HL-60/S4 (cell line): ENCODE data around the gene ZNF664.

ENCODE experiments used
- in situ Hi-C: fragments of 300-500 bp; cut with MboI; formaldehyde crosslinking; loops from 2 replicates; pipeline ENCODE4 v1.14.3; 2022; ENCODE audit warnings: low sequenced_read_pairs

ZNF664 gene

DNA sequence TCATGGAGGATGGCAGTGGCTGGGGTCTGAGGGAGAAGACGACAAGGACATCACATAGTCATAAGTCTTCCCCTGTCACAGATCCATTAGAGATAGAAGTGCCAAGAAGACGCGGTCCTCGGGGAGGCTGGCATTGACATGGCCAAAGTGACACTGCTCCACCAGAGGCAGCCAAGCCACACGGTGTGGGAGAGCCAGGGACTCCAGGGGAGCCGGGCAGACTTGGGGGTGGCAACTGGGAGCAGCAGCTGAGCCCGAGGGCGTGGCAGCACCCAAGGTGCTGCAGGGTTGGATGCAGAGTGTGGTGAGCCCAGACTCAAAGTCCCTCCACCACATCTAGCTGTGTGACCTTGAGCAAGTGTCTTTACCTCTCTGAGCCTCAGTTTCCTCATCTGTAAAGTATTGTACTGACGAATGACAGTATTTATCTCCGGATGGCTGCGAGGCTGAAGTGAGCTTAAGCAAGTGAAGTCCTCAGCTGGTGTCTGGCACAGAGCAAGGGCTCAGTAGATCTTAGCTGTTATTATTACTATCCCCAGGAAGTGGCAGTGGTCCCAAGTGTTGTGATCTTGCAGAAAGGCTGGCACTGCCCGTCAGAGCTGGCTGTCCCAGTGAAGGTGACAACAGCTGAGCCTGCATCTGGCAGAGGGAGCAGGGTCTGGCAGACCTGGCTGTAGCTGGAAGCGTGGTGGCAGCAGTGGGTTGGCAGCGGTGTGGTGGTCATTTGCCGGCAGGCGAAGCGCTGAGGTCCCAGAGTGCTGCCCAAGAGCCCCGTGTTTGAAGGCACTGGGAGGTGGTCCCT, 54.9 kb downstream of the ZNF664 start:
- in situ Hi-C loops: loop anchor here (10.0 kb wide), 1 partner anchor 123 kb away; no protein-coding TSS in a partner anchor

DNA sequence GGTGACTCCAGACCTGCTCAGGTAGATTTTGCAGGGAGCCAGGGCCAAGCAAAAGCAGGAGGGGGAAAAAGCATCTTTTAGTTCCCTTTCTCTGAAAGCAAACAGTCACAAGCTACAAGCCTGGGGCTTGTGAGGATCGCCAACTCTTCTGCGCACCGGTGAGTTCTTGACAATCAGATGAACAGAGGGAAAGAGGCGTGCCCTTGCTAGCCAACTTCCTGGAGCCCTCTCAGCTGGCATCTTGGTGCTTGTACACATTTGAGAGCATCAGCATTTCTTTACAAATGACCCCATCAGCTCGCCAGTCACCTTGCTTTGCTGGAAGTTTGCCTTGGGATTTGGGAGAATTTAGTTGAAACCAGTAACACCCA, 55.5 kb downstream of the ZNF664 start:
- in situ Hi-C loops: loop anchor here (10.0 kb wide), 1 partner anchor 124 kb away; no protein-coding TSS in a partner anchor

DNA sequence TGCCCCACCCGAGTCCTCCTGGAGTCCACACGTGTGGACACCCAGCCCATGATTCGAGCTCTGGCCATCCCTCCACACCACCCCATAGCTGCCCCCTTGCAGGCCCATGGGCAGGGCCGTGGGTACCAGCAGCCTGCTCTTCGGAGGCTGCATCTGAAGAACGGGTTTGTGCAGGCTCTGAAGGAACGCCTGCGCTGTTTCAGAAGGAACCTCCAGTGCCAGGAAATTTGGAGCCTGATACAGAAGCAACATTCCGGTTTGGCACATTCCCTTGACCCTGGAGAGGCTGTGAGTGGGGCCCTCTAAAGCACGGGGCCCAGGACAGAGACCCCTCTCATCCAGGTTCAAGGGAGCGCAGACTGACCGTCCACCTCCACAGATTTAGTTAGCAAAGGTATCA, 57.0 kb downstream of the ZNF664 start:
- in situ Hi-C loops: loop anchor here (10.0 kb wide), 1 partner anchor 735 kb away; no protein-coding TSS in a partner anchor

DNA sequence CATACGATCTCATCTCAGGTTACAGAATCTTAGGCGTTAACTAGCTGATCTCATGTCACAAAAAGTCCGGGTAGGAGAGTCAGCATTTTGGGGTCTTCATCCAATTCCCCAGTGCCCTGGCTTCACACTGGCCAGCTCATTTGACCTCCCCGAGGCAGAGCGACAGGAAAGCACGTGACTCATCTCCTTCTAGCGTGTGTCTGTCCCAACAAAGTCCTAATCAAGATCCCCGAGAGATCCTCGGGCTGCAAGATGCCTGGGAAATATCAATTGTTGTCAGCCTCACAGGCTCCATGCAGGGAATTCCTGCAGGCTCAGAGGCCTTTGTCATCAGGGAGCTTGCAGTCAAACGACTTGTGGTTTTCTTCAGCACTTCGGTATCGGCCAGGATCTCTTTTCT, 57.5 kb downstream of the ZNF664 start:
- in situ Hi-C loops: loop anchor here (10.0 kb wide), 1 partner anchor 734 kb away; no protein-coding TSS in a partner anchor

DNA sequence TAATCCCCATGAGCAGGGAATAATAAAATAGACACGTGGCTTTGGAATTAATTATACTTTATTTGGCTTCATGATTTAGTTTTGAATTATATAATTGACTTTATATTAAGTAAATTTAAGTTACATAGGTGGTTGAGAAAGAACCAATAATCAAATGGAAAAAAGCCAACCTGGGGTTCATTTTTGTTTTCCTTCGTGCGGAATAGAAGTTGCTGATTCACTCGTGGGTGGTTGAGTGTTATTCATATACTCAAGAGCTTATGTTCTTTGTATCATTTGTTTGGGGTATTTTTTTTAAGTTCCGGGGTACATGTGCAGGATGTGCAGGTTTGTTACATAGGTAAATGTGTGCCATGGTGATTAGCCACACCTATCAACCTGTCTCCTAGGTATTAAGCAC, 58.0 kb downstream of the ZNF664 start:
- in situ Hi-C loops: loop anchor here (10.0 kb wide), 1 partner anchor 734 kb away; no protein-coding TSS in a partner anchor

- in situ Hi-C loops: loop anchor here (10.0 kb wide), 1 partner anchor 732 kb away; no protein-coding TSS in a partner anchor
These were observed 59.4 kb downstream of the ZNF664 start for GRCh38 chr12:124032265-124032886.

DNA sequence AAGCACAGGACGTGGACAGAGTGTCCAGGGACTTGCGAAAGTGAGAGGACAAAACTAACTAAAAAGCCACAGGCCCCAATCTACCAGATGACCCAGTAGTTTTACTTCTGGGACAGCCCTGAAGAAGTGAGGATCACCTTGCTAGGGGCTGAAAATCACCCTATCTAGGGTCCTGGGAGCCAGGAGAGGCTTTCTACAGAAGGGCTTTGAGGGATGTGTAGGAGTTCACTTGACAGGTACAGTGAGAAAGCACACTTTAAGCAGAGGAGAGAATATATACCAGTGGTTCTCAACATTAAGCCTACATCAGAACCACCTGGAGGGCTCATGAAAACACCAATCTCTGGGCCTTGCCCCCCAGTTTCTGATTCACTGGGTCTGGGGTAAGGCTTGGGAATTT, 60.8 kb downstream of the ZNF664 start:
- in situ Hi-C loops: loop anchor here (10.0 kb wide), 1 partner anchor 731 kb away; no protein-coding TSS in a partner anchor

DNA sequence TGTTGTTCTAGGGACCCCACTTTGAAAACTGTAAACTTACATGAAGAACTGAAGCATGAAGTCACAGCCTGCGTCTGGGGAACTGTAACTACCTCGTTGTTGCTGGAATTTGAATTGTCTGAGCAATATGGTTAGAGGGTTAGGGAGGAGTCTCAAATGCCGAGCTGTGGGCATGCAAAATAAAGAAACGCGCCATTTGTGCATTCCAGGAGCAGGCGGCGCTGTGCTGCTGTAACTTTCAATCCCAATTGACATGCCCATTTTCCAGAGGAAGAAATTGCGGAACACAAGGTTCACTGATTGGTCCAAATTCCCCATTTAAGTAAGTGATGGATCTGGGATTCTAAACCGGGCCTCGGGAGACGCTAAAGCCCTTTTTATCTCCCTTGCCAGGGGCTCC, 61.3 kb downstream of the ZNF664 start:
- in situ Hi-C loops: loop anchor here (10.0 kb wide), 1 partner anchor 731 kb away; no protein-coding TSS in a partner anchor

GRCh38 chr12:124035163-124035562, 62.1 kb downstream of the ZNF664 start:
- in situ Hi-C loops: loop anchor here (10.0 kb wide), 1 partner anchor 730 kb away; no protein-coding TSS in a partner anchor

DNA sequence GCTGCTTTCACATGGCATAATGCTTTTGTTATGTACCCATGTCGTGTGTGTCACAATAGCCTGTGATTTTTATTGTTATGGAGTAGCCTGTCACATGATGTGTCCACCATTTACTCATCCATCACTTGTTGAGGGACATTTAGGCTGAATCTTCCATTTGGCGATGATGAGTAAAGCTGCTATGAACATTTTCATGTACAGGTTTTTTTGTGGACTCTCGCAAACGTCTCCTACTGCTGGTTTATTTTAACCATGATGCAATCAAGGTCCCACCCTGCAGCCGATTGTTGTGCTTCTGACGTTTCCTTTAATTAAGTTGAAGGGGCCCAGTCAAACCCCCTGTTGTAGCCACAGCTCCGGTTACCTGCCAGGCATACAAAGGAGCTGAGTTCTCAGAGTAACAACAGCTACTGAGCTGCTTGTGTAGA, 63.2 kb downstream of the ZNF664 start:
- in situ Hi-C loops: loop anchor here (10.0 kb wide), 1 partner anchor 729 kb away; no protein-coding TSS in a partner anchor

DNA sequence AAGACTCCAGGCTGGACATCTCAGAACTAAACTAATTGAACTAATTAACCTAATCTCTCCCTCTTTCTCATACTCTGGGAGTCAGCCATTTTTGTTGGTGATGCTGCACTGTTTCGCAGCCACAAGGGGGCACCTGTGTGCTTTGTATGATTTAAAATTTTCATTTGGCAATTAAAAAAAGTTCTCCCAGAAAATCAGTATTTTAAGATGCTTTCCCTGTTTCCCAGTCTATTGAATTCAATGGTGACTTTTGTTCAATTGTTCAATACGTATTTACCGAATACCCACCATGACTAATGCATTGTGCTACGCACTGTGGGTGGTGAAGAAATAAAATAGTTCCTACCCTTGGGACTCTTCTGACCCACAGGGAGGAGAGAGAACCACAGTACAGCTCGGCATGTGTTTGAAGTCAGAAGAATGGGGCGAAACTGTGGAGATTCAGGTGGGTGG, 63.7 kb downstream of the ZNF664 start:
- in situ Hi-C loops: loop anchor here (10.0 kb wide), 1 partner anchor 728 kb away; no protein-coding TSS in a partner anchor

GRCh38 chr12:124037331-124037730, 64.3 kb downstream of the ZNF664 start:
- in situ Hi-C loops: loop anchor here (10.0 kb wide), 1 partner anchor 727 kb away; no protein-coding TSS in a partner anchor

DNA sequence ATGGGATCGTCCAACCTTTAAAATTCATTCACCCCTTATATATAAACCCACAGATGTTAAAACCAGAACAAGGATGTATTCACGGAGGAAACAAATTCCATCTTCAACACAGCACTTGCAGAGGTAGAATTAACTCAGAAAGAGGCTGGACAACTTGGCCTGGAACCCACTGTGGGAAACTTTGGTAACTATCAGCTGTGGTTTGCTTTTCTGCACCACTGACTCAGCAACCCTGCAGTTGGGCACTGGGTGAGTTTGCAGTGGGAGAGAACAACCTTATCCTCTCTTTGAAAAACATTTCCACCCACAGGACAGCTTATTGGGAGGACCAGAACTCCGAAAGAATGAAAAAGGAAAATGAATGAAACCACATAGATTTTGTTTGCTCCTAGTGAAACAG, 66.3 kb downstream of the ZNF664 start:
- in situ Hi-C loops: loop anchor here (10.0 kb wide), 1 partner anchor 726 kb away; no protein-coding TSS in a partner anchor

DNA sequence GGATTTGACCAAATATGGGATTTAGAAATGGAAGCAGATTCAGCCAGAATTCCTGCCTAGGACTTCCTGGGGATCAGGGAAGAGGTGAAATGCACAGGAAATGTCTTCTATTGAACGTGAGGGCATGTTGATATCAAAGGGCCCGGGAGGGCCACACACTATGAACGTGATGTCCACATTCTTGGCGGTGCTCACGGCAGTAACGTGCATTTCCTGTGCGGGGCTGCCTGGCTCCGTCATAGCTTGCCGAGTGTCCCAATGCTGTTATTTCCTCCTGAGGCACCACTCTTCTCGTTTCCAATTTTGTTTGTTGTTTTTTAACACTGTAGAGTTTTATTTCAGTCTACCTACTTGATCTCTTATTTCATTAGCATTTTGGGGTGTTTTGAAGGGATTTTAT, 67.3 kb downstream of the ZNF664 start:
- in situ Hi-C loops: no loop called here

DNA sequence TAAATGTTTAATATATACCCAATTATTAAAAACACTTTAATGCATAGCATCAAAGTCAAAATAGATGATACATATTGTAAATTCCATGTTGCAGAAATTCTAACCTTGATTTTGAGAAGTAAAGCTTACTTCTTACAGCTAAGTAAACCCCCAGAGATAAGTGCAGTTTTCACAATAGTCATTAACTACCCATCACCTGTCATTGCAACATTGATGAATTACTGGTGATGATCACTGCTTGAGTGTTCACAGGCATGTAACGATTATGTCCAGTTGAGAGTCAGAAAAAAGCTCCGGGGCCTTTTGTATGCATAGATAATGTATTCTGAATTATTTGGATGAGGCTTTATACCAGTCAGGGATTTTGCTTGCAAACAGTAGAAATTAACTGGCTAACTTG, 67.7 kb downstream of the ZNF664 start:
- in situ Hi-C loops: no loop called here

DNA sequence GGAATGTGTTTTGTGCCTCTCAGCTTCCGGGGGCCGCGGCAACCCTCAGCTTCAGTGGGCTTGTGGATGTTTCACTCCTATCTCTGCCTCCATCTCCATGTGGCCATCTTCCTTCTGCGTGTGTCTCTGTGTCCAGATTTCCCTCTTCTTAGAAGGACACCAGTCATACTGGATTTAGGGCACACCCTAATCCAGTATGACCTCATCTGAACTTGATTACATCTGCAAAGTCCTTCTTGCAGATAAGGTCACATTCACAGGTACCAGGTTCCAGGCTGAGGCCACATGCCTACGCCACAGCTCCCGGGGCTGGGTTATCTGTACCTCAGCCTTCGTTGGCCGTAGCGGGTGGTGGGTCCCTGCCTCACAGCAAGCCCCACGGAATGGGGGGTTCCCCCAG, 68.9 kb downstream of the ZNF664 start:
- in situ Hi-C loops: no loop called here

DNA sequence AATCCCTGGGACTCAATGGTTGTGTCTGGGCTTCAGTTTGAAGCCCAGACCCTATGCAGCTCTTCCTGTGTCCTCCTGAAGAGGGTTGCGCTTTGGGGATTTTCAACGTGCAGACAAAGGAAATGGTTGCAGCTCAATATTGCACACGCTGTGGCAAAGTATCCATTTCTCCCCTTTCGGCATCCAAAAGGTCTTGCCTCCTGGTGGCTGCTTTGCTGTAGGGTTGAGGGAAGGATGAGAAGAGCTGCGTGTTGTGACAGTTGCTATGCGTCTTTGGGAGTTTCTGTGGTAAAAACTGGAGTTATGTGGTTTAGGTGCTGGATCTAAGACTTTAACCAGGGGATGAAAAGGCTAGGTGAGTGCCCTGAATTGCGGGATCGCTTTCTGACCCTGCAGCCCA, 71.0 kb downstream of the ZNF664 start:
- in situ Hi-C loops: no loop called here

- in situ Hi-C loops: no loop called here
These were observed 71.8 kb downstream of the ZNF664 start for GRCh38 chr12:124044809-124045321.

- in situ Hi-C loops: no loop called here
These were observed 72.8 kb downstream of the ZNF664 start for GRCh38 chr12:124045671-124046455.

DNA sequence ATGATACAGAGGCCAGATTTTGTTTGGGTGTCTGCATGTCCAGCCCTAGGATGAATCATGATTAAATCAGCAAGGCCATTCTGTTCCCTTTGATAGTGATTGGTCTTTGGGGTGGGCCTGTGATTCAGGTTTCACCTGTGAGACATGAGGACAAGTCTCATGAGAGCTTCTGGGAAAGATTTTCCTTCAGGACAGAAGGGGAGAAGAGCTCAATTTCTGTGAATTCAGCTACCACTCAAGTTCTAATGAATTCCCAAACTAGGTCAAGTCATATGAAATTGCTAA, 73.4 kb downstream of the ZNF664 start:
- in situ Hi-C loops: no loop called here
